NCI-H345 treated with DMSO at 0.1 percent for 48 hours (cell line): ENCODE measurements around the gene TOGARAM1.

Source experiments
- DNase-seq: peaks from one replicate; lab custom pipeline; 2025; ENCODE audit not compliant: unreplicated experiment; lab: John Stamatoyannopoulos, UW

The TOGARAM1 gene

GRCh38 chr14:45084946-45085346 lies 123.0 kb downstream of the TOGARAM1 start:
- DNase-seq = no peak

GRCh38 chr14:45089813-45090212 lies 127.8 kb downstream of the TOGARAM1 start:
- DNase-seq = no peak

GRCh38 chr14:45091710-45092109 lies 129.7 kb downstream of the TOGARAM1 start:
- no peak for DNase-seq

- DNase-seq = no peak
Measured at GRCh38 chr14:45094275-45094674, 132.3 kb downstream of the TOGARAM1 start.

GRCh38 chr14:45095143-45095542 lies 133.2 kb downstream of the TOGARAM1 start:
- DNase-seq = no peak

- no peak for DNase-seq
Measured at GRCh38 chr14:45096218-45096617, 134.2 kb downstream of the TOGARAM1 start.

GRCh38 chr14:45103806-45104205 lies 141.8 kb downstream of the TOGARAM1 start:
- DNase-seq = no peak

- no peak for DNase-seq
Measured at GRCh38 chr14:45104561-45104960, 142.6 kb downstream of the TOGARAM1 start.

GRCh38 chr14:45112896-45113781 lies 151.1 kb downstream of the TOGARAM1 start:
- no peak for DNase-seq

- DNase-seq = no peak
Measured at GRCh38 chr14:45114327-45114726, 152.3 kb downstream of the TOGARAM1 start.

GRCh38 chr14:45118594-45118993 lies 156.6 kb downstream of the TOGARAM1 start:
- DNase-seq = no peak

GRCh38 chr14:45120096-45120495 lies 158.1 kb downstream of the TOGARAM1 start:
- no peak for DNase-seq

GRCh38 chr14:45123271-45123670 lies 161.3 kb downstream of the TOGARAM1 start:
- DNase-seq = no peak
